ENCODE results near the gene PLOD1.
"Not testable (repeated sequence)": the region's sequence is repeated elsewhere in the genome, so short reads cannot be mapped to it uniquely, and the experiment has no call there.

PLOD1 gene

DNA sequence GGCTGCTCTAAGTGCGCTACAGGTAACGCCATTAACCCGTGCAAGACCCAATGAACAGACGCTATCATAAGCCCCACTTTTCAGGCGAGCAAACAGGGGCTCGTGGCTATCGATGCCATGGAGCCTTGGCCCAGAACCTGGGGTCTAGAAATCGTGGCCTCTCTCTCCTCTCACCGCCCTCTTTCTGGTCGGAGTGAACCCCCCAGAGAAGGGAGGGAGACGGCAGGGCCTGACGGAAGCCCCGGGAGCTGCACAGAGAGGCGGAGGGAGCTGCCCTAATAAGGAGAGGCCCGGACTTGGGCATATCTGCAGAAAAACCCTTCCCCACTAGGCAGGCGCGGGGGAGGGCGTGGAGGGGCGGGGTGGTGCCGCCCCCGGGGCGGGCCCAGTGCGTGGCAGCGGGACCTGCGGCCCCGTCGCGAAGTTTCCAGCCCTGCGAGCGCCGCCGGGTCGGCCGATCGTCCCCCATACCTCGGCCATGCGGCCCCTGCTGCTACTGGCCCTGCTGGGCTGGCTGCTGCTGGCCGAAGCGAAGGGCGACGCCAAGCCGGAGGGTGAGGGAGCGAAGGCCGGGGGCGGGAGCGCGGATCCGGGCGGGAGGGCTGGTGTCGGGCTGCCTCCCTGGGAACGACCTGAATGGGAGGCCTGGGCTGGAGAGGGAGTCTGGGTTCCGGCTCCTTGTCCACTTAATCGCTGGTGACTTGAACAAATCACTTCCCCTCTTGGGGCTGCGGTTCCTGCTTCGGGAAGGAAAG lies at the start of gene PLOD1:
PLOD1 (plus strand) TSS at position 416 of the 755 bp plus-strand sequence; CDS start at position 479, 63 bp downstream.
- peak; percentile 93 for DNase-seq

DNA sequence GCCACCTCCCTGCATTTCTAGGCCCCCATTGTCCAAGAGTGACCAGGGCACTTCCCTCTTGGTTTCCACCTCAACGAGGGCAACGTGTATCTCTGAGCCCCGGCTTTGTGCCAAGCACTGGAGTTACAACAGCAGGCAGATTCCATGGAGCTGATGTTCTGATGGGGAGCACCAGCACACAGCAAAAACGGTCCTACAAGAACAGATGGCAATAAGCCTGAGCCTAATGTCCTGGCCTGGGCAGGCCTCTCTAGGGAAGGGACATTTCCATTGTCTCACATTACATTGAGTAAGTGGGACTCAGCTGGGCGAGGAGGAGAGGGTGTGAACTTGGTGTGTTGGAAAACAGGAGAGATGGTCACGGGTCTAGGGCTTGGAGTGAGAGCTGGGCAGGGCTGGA lies 48.6 kb upstream of the PLOD1 start:
- DNase-seq, result no peak

- DNase-seq, result no peak
These were observed 47.4 kb upstream of the PLOD1 start for GRCh38 chr1:11886986-11887665.

- DNase-seq, result no peak
These were observed 46.9 kb upstream of the PLOD1 start for GRCh38 chr1:11887666-11888007.

- no peak for DNase-seq
These were observed 46.2 kb upstream of the PLOD1 start for GRCh38 chr1:11888206-11888876.

DNA sequence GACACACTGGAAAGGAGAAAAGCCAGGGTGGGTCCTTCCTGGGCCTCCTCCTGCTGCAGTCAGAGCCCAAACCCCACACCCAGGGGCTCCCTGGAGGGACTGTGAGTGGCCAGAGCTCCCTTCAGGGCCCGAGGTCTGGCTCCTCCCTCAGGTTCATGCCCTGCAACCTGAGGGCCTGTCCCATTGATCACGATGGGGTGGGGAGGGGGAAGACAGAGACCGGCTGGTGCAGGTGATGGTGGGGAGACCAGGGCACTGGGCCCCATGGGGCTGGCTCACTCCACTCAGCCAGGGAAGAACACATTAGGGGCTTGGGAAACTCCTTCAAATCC lies 45.7 kb upstream of the PLOD1 start:
- no peak for DNase-seq

DNA sequence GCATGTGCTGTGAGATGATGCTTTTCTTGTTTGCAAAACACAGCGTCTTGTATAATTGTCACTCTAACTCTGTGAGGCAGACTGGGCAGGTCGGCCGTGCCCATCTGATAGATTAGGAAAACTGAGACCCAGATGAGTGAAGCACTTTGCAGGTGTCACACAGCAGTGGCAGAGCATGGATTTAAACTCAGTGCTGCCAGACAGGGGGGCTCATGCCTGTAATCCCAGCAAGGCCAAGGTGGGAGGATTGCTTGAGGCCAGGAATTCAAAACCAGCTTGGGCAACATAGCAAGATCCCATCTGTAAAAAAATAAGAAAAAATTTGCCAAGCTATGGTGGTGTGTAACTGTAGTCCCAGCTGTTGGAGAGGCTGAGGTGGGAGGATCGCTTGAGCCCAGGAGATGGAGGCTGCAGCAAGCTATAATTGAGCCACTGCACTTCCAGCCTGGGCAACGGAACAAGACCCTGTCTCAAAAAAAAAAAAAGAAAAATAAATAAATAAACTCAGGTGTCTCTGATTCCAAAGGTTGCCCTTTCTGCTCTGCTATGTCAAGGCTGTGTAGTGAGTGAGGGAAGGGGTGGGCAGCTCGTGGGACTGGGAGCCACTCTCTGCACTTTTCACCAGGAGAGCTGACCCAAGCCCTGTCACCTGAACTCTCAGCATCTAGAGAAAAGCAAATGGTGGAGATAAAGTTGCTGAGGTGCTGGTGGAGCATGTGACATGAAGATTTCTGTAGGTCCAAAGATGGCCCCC lies 42.9 kb upstream of the PLOD1 start:
- no peak for DNase-seq

DNA sequence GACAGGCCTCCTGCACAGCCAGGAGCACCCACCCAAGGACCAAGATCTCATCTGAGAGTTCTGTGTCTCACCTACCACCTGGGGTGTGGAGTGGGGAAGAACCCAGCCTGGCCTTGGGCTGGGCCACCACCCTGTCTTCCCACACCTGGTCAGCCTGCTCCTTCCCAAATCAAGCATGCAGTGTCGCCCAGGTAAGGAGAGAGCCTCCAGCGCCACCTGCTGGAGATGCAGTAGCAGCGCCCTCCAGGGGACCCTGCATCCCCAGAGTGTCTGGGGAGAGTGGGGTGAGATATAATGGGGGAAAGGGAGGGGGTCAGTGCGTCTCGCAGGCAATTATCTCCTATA lies 40.6 kb upstream of the PLOD1 start:
- DNase-seq, result peak; percentile 14

GRCh38 chr1:11894501-11894900 lies 40.0 kb upstream of the PLOD1 start:
- not testable (repeated sequence) for DNase-seq

GRCh38 chr1:11898086-11898785 lies 36.3 kb upstream of the PLOD1 start:
- DNase-seq, result no peak

DNA sequence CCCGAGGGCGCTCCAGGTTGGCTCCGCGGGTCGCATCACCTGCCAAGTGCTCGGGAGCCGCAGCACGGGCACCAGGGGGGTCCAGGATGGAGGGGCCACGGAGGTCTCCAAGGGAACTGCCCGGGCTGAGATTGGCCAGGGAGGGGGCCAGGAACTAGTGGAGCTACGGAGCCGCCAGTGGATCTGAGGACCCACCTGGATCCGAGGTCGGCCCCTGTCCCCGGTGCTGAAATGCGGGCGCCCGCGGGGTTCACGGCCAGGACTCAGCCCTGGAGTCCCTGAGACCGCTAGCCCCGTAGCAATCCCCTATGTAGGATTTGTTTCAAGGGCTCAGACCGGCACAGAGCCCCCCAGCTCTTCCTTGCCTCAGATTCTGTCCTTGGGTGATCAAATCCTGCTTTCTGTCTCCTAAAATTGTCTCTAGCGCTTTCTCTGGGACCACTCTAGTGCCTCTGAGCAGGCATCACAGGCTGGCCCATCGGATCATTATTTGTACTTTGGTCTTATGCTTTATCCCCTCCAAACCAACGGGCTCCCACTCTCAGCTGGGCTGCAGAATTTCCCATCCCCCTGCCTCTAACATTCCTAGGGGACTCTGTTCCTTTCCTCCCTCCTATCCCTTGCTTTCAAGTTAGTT lies 35.6 kb upstream of the PLOD1 start:
- no peak for DNase-seq

- DNase-seq, result not testable (repeated sequence)
These were observed 33.1 kb upstream of the PLOD1 start for GRCh38 chr1:11901446-11901845.

DNA sequence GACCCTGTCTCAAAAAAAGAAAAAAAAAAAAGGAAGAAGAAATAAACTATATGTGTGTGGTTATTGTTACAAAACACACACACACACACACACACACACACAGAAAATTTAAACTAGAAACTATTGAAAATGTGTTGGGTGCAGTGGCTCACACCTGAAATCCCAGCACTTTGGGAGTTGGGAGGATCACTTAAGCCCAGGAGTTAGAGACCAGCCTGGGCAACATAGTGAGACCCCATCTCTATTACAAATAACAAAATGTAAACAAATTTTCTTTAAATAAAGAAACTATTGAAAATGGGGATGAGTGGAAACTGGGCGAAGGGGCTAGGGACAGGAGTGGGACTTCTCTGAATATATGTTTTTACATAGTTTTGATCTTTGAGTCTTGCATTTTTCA lies 31.3 kb upstream of the PLOD1 start:
- no peak for DNase-seq

DNA sequence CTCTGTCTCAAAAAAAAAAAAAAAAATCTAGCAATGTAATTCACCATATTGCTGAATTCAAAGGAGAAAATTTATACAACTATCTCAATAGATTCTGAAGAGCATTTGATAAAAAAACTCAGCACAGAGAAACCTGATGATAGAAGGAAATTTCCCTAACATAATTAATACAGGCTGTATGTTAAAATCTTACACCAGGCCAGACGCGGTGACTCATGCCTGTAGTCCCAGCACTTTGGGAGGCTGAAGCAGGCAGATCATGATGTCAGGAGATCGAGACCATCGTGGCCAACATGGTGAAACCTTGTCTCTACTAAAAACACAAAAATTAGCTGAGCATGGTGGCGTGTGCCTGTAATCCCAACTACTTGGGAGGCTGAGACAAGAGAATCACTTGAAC lies 30.4 kb upstream of the PLOD1 start:
- peak; percentile 43 for DNase-seq

DNA sequence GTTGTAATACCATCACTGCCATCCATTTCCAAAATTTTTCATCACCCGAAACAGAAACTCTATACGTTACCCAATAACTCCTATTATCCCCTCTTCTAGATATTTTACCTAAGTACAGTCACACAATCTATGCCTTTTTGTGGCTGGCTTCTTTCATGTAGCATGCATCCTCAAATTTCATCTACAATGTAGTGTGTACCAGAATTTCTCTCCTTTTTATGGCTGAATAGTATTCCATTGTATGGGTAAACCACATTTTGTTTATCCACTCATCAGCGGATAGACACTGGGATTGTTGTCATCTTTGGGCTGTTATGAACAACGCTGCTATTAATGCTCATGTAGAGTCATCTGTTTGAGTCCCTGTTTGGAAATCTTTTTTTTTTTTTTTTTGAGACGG lies 29.5 kb upstream of the PLOD1 start:
- DNase-seq, result no peak

- DNase-seq, result no peak
These were observed 27.6 kb upstream of the PLOD1 start for GRCh38 chr1:11906870-11907269.

- peak; percentile 94 for DNase-seq
These were observed 27.0 kb upstream of the PLOD1 start for GRCh38 chr1:11907275-11908094.

DNA sequence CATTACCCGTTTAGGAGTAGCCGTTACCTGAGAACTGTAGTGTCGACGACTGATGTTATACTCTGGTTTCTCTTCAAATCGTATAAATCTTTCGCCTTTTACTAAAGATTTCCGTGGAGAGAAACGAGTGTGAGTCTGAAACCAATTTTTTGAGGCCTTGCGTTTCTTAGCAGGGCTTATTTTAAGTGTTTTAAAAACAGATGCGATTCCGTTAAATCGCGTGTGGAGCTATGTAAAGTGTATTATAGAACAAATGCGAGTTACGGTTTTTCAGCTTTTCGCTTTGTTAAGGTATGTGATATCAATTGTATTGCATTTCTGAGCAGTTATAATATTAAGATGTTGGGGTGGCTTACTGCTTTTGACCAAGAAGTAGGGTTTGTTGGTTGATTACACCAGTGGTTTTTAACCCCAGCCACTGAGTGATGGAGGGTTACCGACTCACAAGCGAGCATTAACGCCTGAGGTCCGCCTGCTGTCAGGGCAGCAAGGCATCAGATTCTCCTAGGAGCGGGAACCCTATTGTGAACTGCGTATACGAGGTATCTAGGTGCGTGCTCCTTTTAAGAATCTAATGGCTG lies 26.3 kb upstream of the PLOD1 start:
- peak; percentile 99 for DNase-seq

DNA sequence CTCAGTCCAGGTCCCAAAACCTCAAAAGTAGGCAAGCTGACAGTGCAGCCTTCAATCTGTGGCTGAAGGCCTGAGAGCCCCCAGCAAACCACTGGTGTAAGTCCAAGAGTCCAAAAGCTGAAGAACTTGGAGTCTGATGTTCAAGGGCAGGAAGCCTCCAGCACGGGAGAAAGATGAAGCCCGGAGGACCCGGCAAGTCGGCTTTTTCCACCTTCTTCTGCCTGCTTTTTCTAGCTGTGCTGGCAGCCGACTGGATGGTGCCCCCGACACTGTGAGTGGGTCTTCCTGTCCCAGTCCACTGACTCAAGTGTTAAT lies 23.6 kb upstream of the PLOD1 start:
- not testable (repeated sequence) for DNase-seq

DNA sequence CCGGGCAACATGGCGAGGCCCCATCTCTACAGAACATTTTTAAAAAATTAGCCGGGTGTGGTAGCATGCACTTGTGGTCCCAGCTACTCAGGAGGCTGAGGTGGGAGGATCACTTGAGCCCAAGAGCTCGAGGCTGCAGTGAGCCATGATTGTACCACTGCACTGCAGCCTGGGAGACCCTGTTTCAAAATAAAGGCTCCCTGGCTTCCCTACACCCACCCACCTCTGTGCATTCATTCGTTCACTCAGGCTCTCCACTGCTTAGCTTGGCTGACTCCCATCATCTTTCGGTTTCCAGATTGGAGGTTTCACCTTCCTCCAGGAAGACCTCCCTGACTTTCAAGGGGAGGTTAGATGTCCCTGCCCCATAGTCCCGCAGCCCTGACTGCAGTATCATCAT lies 22.5 kb upstream of the PLOD1 start:
- no peak for DNase-seq

DNA sequence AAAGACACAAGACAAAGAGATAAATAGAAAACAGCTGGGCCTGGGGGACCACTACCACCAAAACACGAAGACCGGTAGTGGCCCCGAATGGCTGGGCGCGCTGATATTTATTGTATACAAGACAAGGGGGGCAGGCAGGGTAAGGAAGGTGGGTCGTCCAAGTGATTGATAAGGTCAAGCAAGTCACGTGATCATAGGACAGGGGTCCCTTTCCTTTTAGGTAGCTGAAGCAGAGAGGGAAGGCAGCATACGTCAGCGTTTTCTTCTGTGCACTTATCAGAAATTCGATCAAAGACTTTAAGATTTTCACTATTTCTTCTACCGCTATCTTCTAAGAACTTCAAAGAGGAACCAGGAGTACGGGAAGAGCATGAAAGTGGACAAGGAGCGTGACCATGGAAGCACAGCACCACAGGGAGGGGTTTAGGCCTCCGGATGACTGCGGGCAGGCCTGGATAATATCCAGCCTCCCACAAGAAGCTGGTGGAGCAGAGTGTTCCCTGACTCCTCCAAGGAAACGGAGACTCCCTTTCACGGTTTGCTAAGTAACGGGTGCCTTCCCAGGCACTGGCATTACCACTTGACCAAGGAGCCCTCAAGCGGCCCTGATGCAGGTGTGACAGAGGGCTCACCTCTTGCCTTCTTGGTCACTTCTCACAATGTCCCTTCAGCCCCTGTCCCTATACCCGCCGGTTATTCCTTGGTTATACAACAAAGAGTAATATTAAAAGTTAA lies 21.9 kb upstream of the PLOD1 start:
- not testable (repeated sequence) for DNase-seq
